ENCODE measurements around the gene ENSA.

The ENSA gene, protein sequence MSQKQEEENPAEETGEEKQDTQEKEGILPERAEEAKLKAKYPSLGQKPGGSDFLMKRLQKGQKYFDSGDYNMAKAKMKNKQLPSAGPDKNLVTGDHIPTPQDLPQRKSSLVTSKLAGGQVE

GRCh38 chr1:150629115-150629928, at the start of gene ENSA:
ENSA (minus strand) TSS chr1:150629612; CDS start chr1:150629470, 142 bp downstream.
- peak within 1 kb of the TSS; percentile 85 for H3K4me3 ChIP-seq (ENCODE audit: low read depth, low read length)
- TF ChIP-seq CTCF (IDR thresholded peaks at IDR 0.05; ENCODE audit: low read depth, low read length, missing control alignments): no peak
- in situ Hi-C loops (cut with HindIII; ENCODE audit: low sequenced_read_pairs): no loop called here
- DNase-seq (ENCODE audit: low read depth): peak; percentile 99

GRCh38 chr1:150678988-150679387, 49.6 kb upstream of the ENSA start:
- H3K4me3 ChIP-seq (ENCODE audit: low read depth, low read length): no peak overlapping the region
- DNase-seq (ENCODE audit: low read depth): no peak
- TF ChIP-seq CTCF (IDR thresholded peaks at IDR 0.05; ENCODE audit: low read depth, low read length, missing control alignments): no peak
- in situ Hi-C loops (cut with HindIII; ENCODE audit: low sequenced_read_pairs): no loop called here

GRCh38 chr1:150674881-150675280, 45.5 kb upstream of the ENSA start:
- no peak for TF ChIP-seq CTCF (IDR thresholded peaks at IDR 0.05; ENCODE audit: low read depth, low read length, missing control alignments)
- in situ Hi-C loops (cut with HindIII; ENCODE audit: low sequenced_read_pairs): no loop called here
- H3K4me3 ChIP-seq (ENCODE audit: low read depth, low read length): no peak overlapping the region
- DNase-seq (ENCODE audit: low read depth): no peak

DNA sequence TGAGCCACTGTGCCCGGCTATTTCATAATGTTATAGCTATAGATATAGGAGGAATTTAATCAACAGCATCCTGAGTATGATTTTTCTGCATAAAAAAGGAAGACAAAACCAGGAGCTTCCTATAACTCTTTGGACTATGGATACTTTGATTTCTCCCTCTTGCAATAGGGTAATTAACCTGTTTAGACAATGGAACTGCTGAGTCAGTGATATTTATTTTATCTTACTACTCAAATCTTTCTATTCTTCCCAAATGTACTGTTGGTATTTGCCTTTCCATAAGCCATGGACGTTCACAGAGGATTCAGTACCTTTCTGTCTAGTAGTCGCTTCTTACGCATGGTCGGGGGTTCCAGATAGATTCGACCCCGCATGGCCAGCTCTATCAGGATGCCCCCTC, 33.9 kb upstream of the ENSA start:
- H3K4me3 ChIP-seq (ENCODE audit: low read depth, low read length): no peak overlapping the region
- DNase-seq (ENCODE audit: low read depth): no peak
- in situ Hi-C loops (cut with HindIII; ENCODE audit: low sequenced_read_pairs): no loop called here
- no peak for TF ChIP-seq CTCF (IDR thresholded peaks at IDR 0.05; ENCODE audit: low read depth, low read length, missing control alignments)

- DNase-seq (ENCODE audit: low read depth): no peak
- no peak for TF ChIP-seq CTCF (IDR thresholded peaks at IDR 0.05; ENCODE audit: low read depth, low read length, missing control alignments)
- H3K4me3 ChIP-seq (ENCODE audit: low read depth, low read length): no peak overlapping the region
- in situ Hi-C loops (cut with HindIII; ENCODE audit: low sequenced_read_pairs): no loop called here
Observed at GRCh38 chr1:150662811-150663210, 33.4 kb upstream of the ENSA start.

DNA sequence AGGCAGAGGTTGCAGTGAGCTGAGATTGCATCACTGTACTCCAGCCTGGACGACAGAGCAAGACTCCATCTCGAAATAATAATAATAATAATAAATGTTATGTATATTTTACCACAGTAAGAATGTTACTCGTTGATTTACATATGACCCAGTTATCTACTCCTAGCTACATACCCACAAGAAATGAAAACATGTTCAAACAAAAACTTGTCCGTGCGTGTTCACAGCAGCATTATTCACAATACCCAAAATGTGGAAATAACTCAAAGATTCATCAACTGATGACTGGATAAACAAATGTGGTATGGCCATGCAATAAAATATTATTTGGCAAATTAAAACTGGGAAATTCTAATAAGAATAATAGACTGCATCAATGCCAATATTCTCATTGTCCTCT, 31.7 kb upstream of the ENSA start:
- no peak for DNase-seq (ENCODE audit: low read depth)
- in situ Hi-C loops (cut with HindIII; ENCODE audit: low sequenced_read_pairs): no loop called here
- H3K4me3 ChIP-seq (ENCODE audit: low read depth, low read length): no peak overlapping the region
- TF ChIP-seq CTCF (IDR thresholded peaks at IDR 0.05; ENCODE audit: low read depth, low read length, missing control alignments): no peak
